Measurements from ENCODE around the gene IGF2. TPM values are rescaled to one million over a fixed set of nuclear protein-coding genes. Genes with fewer than 3 reads are reported as not detected.
A peak's percentile ranks its signal among the peaks of the same experiment; 100 is the strongest.

The IGF2 gene
- total and polyA plus RNA-seq, 2 of the 8 experiments (the other 6 are each of a cell fraction or from before 2014, with no cell fraction given), result 0.74 to 1.5 TPM

- Histone ChIP-seq H2BK15ac (ENCODE audit: low read length) (no peak overlapping the region), H2AK5ac (ENCODE audit: low read depth, low read length) (no peak overlapping the region), H3K9ac (replicated peaks in 1 of 4; ENCODE audit: extremely low read depth in 1 of 4, low read depth in 3 of 4, low read length in 3 of 4) (no peak overlapping the region), H2BK20ac (ENCODE audit: low read length) (no peak overlapping the region), H3K27me3 (replicated peaks in 1 of 4; ENCODE audit: control insufficient read depth in 3 of 4, extremely low read depth in 1 of 4, insufficient read depth in 3 of 4, low read length in 3 of 4) (peaks cover 60 to 77% (median 73%) of the 10 kb centered on the region in 4 experiments), H3K9me3 (ENCODE audit: insufficient read depth in 2 of 2, low read depth in 1 of 2, low read length in 1 of 2) (no peaks in the 10 kb centered on the region), H3K23ac (ENCODE audit: insufficient read length) (no peak overlapping the region), H4K8ac (ENCODE audit: extremely low read depth, insufficient read depth, low read length) (no peak overlapping the region), H2BK5ac (ENCODE audit: low read depth, low read length) (no peak overlapping the region), H4K20me1 (replicated peaks in 1 of 2; ENCODE audit: control insufficient read depth in 1 of 2, insufficient read depth in 2 of 2, low read length in 2 of 2) (peaks cover 3% of the 10 kb centered on the region in 2 experiments), H3K18ac (ENCODE audit: extremely low read depth, low read length) (no peak overlapping the region), H2BK120ac (replicated peaks; ENCODE audit: low read depth, low read length) (no peak overlapping the region), H3K56ac (replicated peaks; ENCODE audit: insufficient read length, low read depth, low read length) (no peak overlapping the region), H3K27ac (ENCODE audit: low read depth, low read length) (no peak overlapping the region), H4K91ac (replicated peaks; ENCODE audit: insufficient read length, low read length) (no peak overlapping the region), H3K23me2 (ENCODE audit: low read depth, low read length) (no peaks in the 10 kb centered on the region; the same call in 1 of the 2 replicates), H3K36me3 (ENCODE audit: control insufficient read depth in 2 of 4, insufficient read depth in 4 of 4, low read length in 3 of 4) (no peaks in the 10 kb centered on the region; a peak in 1 of 8 replicates), H4K5ac (ENCODE audit: insufficient read length, low read depth, low read length) (no peak overlapping the region), H3K4ac (replicated peaks; ENCODE audit: insufficient read length, low read depth, low read length) (no peak overlapping the region), H3K79me1 (ENCODE audit: low read depth, low read length) (no peaks in the 10 kb centered on the region), H3K4me3 (ENCODE audit: extremely low read depth in 1 of 4, insufficient read depth in 2 of 4, low read depth in 3 of 4, low read length in 4 of 4) (no peak overlapping the region), H3K4me2 (ENCODE audit: insufficient read depth in 1 of 2, low read depth in 2 of 2, low read length in 2 of 2) (no peak overlapping the region), H3K79me2 (ENCODE audit: control insufficient read depth in 1 of 2, insufficient read depth in 2 of 2, low read length in 2 of 2) (no peaks in the 10 kb centered on the region), H3K14ac (ENCODE audit: insufficient read length) (no peak overlapping the region), H2AFZ (ENCODE audit: low read length) (no peak overlapping the region), H2BK12ac (ENCODE audit: low read depth, low read length) (peak overlapping the region; percentile 17; the same call in 1 of the 2 replicates), H3K4me1 (replicated peaks in 1 of 4; ENCODE audit: control insufficient read depth in 3 of 4, insufficient read depth in 4 of 4, low read length in 3 of 4) (peaks cover 0 to 7% (median 5%) of the 10 kb centered on the region in 4 experiments; a peak in 5 of 7 replicates)
- TF ChIP-seq HDAC6 (IDR thresholded peaks at IDR 0.05; ENCODE audit: low read depth, low read length) (no peak), TAF1 (IDR thresholded peaks at IDR 0.05; ENCODE audit: low read depth, low read length) (no peak), RAD21 (IDR thresholded peaks at IDR 0.05 in 1 of 2, conservative IDR thresholded peaks at IDR 0.05 in 1 of 2; ENCODE audit: low read depth in 2 of 2, low read length in 2 of 2) (no peak)
- ChIA-PET CTCF (ENCODE audit: partially characterized antibody) (interaction anchor here (0.7 to 18.5 kb wide), 20 partner anchors 9 to 521 kb away, joined by 3 to 551 read pairs (median 106); partner anchors contain the start of genes IGF2, INS, LSP1 and MRPL23), POLR2A (ENCODE audit: partially characterized antibody) (interaction anchor here (1.0 to 1.3 kb wide), 2 partner anchors 9 to 156 kb away, joined by 3 read pairs; no protein-coding TSS in a partner anchor)
- WGBS, 2 experiments (ENCODE audit: extremely low coverage in 1 of 2, insufficient coverage in 1 of 2, insufficient read length in 1 of 2, insufficient replicate concordance in 2 of 2, low coverage in 1 of 2, low lambda C conversion rate in 2 of 2, missing lambda C conversion rate in 1 of 2), result 63% methylated on average over 11 of the region's 11 CpGs; no CpG with 5 or more reads in 1 of the 2 experiments
- no peak for FAIRE-seq
- no peak for DNase-seq (ENCODE audit: low read depth in 1 of 2, low spot score in 2 of 2)
Observed at GRCh38 chr11:2147391-2147790, 8.2 kb upstream of the IGF2 start.

Data from H1 (cell line).